ENCODE data around the gene SHTN1.

Gene SHTN1

DNA sequence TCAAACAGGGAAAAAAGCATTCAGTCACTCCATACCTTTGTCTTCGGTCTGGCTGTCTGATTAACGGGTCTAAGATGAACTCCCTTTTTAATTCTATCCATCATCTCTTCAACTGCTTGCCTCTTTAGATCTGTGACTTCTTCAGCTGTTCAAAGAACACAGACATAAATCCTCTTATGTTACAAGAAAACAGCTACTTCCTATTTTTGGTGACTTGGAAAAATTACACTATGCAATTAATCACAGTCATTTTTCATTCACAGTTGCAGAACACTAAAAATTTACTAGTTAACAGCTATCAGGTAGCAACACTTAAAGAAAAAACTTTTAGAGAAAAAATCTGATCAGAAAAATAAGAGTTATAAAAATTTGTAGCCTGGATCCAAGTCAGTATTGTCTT is 89.6 kb downstream of the SHTN1 start:
- DNase-seq, result no peak

DNA sequence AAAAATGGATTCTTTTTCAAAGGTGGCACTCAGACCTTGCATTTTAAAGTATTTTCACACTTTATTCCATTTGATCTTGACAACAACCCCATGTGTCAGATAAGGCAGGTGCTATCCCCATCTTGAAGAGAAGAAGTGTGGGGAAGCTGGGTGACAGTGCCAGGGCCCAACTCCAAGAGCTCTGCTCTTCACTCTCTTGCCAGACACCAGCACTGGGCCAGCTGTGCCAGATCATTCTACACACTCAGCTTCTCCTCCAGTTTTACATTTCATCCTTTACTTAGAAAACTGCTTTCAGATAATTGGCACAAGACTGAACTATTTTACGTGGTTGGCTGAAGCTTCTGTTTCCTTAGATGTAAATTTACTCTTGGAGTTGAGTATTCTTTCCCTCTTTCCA is 91.3 kb downstream of the SHTN1 start:
- no peak for DNase-seq

- no peak for DNase-seq
Observed at GRCh38 chr10:116912162-116912561, 92.8 kb downstream of the SHTN1 start.

DNA sequence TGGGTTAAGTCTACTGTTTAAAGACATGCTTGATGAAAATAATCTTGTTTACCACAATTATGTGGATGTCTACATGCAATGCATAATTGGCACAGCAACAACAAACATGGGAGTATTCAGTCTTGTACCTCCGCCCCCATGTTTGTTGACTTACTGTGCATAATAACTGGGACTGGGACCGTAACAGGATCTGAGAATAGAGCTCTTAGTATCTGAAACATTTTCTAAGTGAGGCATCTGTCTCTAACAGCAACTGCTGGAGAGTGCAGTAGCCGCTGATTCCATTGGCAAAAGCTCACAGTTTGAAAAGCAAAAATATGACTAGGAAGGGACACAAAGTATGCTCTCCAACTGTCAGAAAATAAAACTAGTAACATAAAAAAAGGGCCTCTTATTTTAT is 94.1 kb downstream of the SHTN1 start:
- no peak for DNase-seq

GRCh38 chr10:116909307-116909706 is 95.7 kb downstream of the SHTN1 start:
- no peak for DNase-seq

- DNase-seq, result no peak
Observed at GRCh38 chr10:116907245-116907987, 97.6 kb downstream of the SHTN1 start.

- no peak for DNase-seq
Observed at GRCh38 chr10:116905845-116906210, 99.2 kb downstream of the SHTN1 start.

DNA sequence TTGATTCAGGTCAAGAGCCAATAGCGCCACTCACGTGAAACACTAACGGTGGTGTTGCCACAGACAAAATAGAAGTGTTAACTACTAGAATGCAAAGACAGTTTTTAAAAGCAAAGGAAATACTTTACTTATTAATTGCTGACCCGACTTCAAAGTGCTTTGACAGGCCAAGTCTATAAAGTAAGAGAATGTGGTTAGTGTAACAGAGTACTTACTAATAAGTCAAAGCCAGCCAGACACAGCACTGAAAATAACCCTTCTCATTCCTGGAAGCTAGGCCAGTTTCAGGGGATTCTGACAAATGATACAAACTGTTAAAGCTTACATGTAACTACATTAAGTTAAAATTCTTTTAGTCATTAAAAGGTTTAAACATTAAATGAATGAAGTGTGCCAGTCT is 105.4 kb downstream of the SHTN1 start:
- DNase-seq, result no peak

GRCh38 chr10:116893686-116894037 is 111.3 kb downstream of the SHTN1 start:
- DNase-seq, result no peak

- DNase-seq, result no peak
Observed at GRCh38 chr10:116892907-116893685, 111.9 kb downstream of the SHTN1 start.

DNA sequence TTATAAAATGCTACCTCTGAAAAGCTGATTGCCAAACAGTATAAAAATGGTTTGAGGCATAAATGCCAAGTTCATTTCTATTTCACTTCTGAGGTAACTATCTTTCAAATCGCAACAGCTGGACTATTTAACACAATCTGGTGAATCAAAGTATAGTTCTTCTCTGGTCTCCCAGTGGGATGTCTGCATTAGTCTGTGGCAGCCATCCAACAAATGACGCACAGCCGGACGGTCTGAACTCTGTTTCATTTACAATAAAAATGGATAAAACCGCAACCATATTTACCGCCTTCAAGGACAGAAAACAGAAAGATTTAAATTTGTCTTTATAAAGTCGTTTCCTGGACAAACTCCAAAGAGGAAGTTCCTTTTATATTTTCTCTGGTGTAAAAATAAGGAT is 113.8 kb downstream of the SHTN1 start:
- no peak for DNase-seq

DNA sequence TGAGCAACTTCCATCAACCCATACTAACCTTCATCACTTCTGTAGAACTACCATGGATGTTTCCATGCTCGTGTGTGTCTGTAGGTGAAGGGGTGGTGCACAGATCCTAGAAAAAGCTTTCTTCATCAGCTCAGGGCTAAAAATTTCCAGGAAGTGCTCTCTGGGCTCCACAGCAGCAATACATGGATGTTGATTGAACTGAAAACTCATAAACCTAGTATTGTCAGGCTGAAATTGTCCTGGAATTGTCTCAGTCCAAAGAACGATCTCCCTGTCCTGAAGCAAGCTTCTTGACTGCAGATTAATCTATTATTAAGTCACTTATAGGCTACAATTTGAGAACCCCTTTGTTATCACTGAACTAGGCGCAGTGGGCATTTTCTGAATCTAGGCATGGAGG is 115.9 kb downstream of the SHTN1 start:
- DNase-seq, result no peak

DNA sequence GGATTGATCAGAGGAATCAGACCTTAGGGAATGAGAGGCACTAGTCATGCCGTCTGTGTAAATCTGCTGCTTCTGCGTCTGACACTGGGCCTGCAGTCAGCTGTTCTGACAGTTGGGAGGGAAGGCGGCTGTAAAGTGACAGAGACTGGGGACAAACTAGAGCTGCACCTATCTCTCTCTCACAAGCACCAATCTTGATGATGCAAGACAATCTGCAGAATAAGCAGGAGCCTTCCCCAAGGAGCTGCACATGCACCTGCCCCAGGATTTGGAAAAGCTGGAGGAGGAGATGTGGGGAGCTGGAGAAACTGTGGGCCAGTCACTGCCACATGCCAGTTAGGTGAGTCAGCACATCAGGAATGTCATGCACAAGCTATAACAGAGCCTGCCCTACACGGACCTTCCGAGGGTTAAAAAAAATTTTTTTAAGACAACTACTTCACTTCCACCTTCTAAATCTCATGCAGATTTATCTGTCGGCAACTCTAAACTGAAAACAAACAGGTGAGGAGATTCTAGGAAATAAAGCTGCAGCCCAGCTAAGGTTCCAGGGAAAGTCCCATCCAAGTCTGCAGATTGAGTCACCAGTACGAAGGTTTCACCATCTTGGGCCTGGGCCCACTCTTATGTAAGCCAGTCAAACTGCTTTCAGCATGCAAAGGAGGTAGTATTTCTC is 116.5 kb downstream of the SHTN1 start:
- DNase-seq, result no peak

DNA sequence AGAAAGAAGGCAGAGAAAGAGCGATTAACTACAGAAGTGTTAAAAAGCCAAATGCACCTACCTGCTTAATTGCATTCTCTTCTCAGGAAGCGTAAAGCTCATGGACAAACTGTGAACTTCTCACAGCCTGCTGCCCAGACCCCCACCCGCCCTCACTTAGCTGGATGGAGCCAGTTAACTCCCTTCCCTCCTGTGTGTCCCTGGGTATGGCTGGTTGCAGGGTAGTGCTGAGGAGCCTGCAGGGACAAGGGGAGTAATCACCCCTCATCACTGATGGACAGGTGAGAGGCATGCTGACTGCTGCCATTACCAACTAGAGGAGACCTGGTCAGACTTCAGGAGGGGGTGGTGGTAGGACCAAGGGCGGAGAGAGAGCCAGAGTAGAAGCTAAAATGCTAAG is 118.2 kb downstream of the SHTN1 start:
- DNase-seq, result no peak

DNA sequence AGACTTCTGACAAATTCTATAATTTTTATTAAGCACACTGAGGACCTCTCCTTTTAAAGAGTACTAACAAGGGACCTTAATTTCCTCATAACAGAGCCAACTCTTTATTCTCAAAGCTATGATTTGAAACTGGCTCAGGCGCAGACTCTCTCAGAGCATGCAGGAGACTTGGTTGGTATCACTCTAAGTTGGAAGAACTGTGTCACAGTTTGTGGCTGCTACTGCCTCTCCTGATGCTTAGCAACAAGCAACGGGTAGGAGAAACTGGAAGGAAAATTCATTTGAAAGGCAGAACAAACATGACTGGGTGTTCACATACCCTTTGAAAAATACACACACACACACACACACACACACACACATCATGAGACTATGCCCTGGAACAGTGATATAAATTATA is 122.3 kb downstream of the SHTN1 start:
- no peak for DNase-seq

DNA sequence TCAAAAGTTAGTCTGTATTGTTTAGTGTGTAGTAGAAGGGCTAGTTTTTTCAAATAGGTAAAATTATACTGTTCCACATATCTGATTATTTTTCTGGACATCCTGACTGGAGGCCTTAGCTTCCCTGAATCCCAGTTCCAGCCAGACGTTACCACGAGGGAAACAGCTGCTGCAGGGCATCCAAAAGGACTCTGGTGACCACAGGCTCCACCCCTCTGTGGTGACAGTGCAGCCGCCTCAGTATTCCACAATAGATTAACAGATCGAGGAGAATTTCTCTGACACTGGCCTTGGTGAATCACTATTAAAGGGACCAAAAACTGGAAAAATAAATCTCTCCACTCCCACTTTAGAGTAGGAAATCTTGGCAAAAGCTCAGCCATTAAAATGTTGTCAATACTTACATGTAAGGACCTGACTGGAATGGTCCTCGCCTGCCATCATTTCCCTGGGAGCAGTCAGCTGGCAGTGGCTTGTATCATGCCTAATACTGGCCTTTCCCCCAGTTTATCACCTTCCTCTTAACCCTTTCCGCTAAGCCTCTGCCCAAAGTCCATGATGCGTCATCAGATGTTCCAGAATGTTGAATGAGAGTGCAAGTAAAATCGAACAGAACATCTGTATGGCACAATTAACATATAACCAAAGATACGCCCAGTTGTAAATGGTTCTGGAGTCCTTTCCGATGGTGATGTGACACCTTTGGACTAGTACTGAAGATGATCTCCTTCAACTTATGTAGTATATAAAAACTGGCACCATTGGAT is 124.1 kb downstream of the SHTN1 start:
- DNase-seq, result no peak

DNA sequence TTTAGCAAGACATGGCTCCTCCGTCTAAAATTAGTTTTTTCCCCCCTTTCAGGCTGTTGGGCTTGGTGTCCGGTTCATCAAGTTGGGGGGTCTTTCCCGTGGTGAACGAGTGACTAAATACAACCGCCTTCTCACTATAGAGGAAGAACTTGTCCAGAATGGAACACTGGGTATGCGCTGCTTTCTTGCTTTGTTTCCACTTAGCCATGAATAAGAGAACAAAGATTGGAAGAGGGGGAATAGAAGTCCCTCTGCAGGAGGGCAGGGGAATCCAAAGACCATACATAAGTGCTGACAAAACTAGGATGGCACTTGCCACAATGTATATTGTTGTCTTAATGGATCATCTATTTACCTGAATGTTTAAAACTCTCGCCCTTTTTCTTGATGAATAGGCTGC is 125.2 kb downstream of the SHTN1 start:
- no peak for DNase-seq

DNA sequence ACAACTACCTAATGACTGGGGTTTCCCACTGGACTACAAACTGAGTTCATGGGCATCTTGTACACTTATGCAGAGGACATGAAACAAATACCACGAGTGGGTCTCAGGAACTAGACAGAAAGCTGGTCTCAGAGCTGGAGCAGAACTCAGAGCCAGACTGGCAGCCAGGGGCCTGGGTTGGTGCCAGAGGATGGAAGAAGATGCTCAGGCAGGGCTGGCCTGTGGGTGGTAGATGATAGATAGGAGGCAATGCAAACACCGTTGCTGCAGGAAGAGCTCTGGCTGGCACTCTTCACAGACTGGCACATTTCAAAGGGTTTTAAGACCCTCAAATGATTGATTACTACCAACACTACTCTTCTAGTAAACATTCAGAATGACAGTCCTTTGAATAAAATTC is 126.9 kb downstream of the SHTN1 start:
- no peak for DNase-seq

GRCh38 chr10:116877391-116877790 is 127.6 kb downstream of the SHTN1 start:
- no peak for DNase-seq

- no peak for DNase-seq
Observed at GRCh38 chr10:116875897-116876296, 129.1 kb downstream of the SHTN1 start.

- no peak for DNase-seq
Observed at GRCh38 chr10:116873134-116873533, 131.9 kb downstream of the SHTN1 start.

- no peak for DNase-seq
Observed at GRCh38 chr10:116870949-116871348, 134.0 kb downstream of the SHTN1 start.

DNA sequence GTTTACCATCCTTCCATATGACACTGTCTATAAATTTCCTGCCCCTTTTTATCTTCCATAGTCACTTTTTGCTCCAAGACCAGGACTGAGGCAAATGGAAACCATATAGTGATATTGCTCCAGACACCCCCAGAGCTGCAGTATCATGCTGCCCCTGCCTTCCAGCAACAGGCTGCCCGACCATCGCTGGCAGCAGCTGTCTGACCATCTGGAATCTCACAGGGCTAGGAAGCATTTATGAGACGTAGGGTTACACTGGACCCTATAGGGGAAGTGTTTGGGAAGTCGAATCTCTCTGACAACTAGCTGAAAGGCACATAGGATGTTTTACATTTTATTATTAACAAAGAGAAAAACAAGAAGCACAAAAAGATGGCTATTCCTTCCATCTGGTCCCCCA is 136.3 kb downstream of the SHTN1 start:
- no peak for DNase-seq

All from hematopoietic multipotent progenitor cell treated with erythropoietin and hydrocortisone succinate and interleukin-3 and kit ligand, for 8 days (in vitro differentiated cells).